Measurements from ENCODE around the gene STK24.

- no peak for TF ChIP-seq CTCF (conservative IDR thresholded peaks at IDR 0.05 in 1 of 2, IDR thresholded peaks at IDR 0.05 in 1 of 2; ENCODE audit: low read depth in 1 of 2, low read length in 2 of 2)
- no peak for TF ChIP-seq EZH2 (IDR thresholded peaks at IDR 0.05; ENCODE audit: low read length, missing control alignments)
These were observed 40.2 kb downstream of the STK24 start for GRCh38 chr13:98536729-98537128.
